Measurements from ENCODE around the gene SELENOW.
"Not testable (repeated sequence)": the region's sequence is repeated elsewhere in the genome, so short reads cannot be mapped to it uniquely, and the experiment has no call there.

SELENOW gene

GRCh38 chr19:47756953-47757608 lies 21.4 kb upstream of the SELENOW start:
- no peak for DNase-seq

- DNase-seq = no peak
Observed at GRCh38 chr19:47757617-47758442, 20.7 kb upstream of the SELENOW start.

GRCh38 chr19:47758443-47758804 lies 20.1 kb upstream of the SELENOW start:
- DNase-seq = no peak

- DNase-seq = no peak
Observed at GRCh38 chr19:47760632-47760999, 17.9 kb upstream of the SELENOW start.

- no peak for DNase-seq
Observed at GRCh38 chr19:47761566-47761965, 16.9 kb upstream of the SELENOW start.

- DNase-seq = no peak
Observed at GRCh38 chr19:47762151-47762550, 16.4 kb upstream of the SELENOW start.

- no peak for DNase-seq
Observed at GRCh38 chr19:47762615-47763308, 15.7 kb upstream of the SELENOW start.

- DNase-seq = not testable (repeated sequence)
Observed at GRCh38 chr19:47764705-47765104, 13.8 kb upstream of the SELENOW start.

- peak; percentile 29 to 41 for DNase-seq
Observed at GRCh38 chr19:47765523-47766358, 12.8 kb upstream of the SELENOW start.

GRCh38 chr19:47766359-47766620 lies 12.2 kb upstream of the SELENOW start:
- DNase-seq = no peak

- DNase-seq = no peak
Observed at GRCh38 chr19:47766670-47767069, 11.8 kb upstream of the SELENOW start.

GRCh38 chr19:47767349-47767748 lies 11.2 kb upstream of the SELENOW start:
- no peak for DNase-seq

- no peak for DNase-seq
Observed at GRCh38 chr19:47768604-47769003, 9.9 kb upstream of the SELENOW start.

- DNase-seq = no peak
Observed at GRCh38 chr19:47769534-47769933, 9.0 kb upstream of the SELENOW start.

- not testable (repeated sequence) for DNase-seq
Observed at GRCh38 chr19:47771291-47771690, 7.2 kb upstream of the SELENOW start.

- DNase-seq = no peak
Observed at GRCh38 chr19:47776568-47776967, 1.9 kb upstream of the SELENOW start.

GRCh38 chr19:47777245-47778048 lies 1.1 kb upstream of the SELENOW start:
- not testable (repeated sequence) for DNase-seq

- no peak for DNase-seq
Observed at GRCh38 chr19:47778954-47779351, 450 bp downstream of the SELENOW start.

GRCh38 chr19:47779524-47780214 lies 1.2 kb downstream of the SELENOW start:
- no peak for DNase-seq

GRCh38 chr19:47780215-47780551 lies 1.7 kb downstream of the SELENOW start:
- DNase-seq = no peak

- no peak for DNase-seq
Observed at GRCh38 chr19:47781590-47782262, 3.2 kb downstream of the SELENOW start.
